Measurements from ENCODE around the gene LRP8. TPM values are rescaled to one million over a fixed set of nuclear protein-coding genes. Genes with fewer than 3 reads are reported as not detected.

LRP8 gene
- polyA plus RNA-seq, 1 of the 3 experiments (the other 2 are of a cell fraction), result 19.9 TPM

- no peak overlapping the region for H3K9ac ChIP-seq
- no peaks in the 10 kb centered on the region for H3K9me2 ChIP-seq
- H3K27ac ChIP-seq (ENCODE audit: low read depth in 2 of 2, low read length in 1 of 2), result no peak overlapping the region
- ChIA-PET CTCF (interaction anchor here (1.5 kb wide), 1 partner anchor 53 kb away, joined by 6 read pairs; no protein-coding TSS in a partner anchor), POLR2A (no interaction called here)
- no peak overlapping the region for H3K4me3 ChIP-seq (ENCODE audit: low read depth in 2 of 2, low read length in 1 of 2)
- H4K20me1 ChIP-seq (ENCODE audit: insufficient read depth), result no peaks in the 10 kb centered on the region
- H3K27me3 ChIP-seq (ENCODE audit: insufficient read depth), result no peaks in the 10 kb centered on the region
- no peaks in the 10 kb centered on the region for H3K36me3 ChIP-seq (replicated peaks in 1 of 2; ENCODE audit: control insufficient read depth in 1 of 2, insufficient read depth in 2 of 2, low read length in 1 of 2)
- no peaks in the 10 kb centered on the region for H3K79me2 ChIP-seq (ENCODE audit: insufficient read depth)
- H3F3A ChIP-seq (replicated peaks; ENCODE audit: insufficient read depth), result no peaks in the 10 kb centered on the region
- TF ChIP-seq TAF1 (IDR thresholded peaks at IDR 0.05; ENCODE audit: borderline replicate concordance, low read depth, low read length), result no peak
- no peak for TF ChIP-seq SMC3 (IDR thresholded peaks at IDR 0.05; ENCODE audit: low read depth, low read length)
- TF ChIP-seq SIN3A (IDR thresholded peaks at IDR 0.05; ENCODE audit: borderline replicate concordance, low read depth, low read length), result no peak
- no peak for TF ChIP-seq RCOR1 (IDR thresholded peaks at IDR 0.05; ENCODE audit: low read length)
- no peak for TF ChIP-seq EP300 (IDR thresholded peaks at IDR 0.05; ENCODE audit: borderline replicate concordance in 1 of 2, low read depth in 1 of 2, low read length in 1 of 2)
- TF ChIP-seq RAD21 (IDR thresholded peaks at IDR 0.05; ENCODE audit: low read length), result no peak
- no peak for TF ChIP-seq CTCF (IDR thresholded peaks at IDR 0.05)
- TF ChIP-seq RFX5 (IDR thresholded peaks at IDR 0.05; ENCODE audit: low read length), result no peak
- no peak for TF ChIP-seq YY1 (IDR thresholded peaks at IDR 0.05; ENCODE audit: low read depth)
- TF ChIP-seq ZBTB33 (IDR thresholded peaks at IDR 0.05; ENCODE audit: borderline replicate concordance, low read depth), result no peak
- TF ChIP-seq NRF1 (IDR thresholded peaks at IDR 0.05; ENCODE audit: low read depth, low read length), result no peak
- no peak for TF ChIP-seq MAX (IDR thresholded peaks at IDR 0.05; ENCODE audit: low read depth)
- TF ChIP-seq FOXM1 (IDR thresholded peaks at IDR 0.05; ENCODE audit: low read depth), result no peak
- TF ChIP-seq RXRA (IDR thresholded peaks at IDR 0.05; ENCODE audit: borderline replicate concordance, low read depth), result no peak
- no peak for TF ChIP-seq USF1 (IDR thresholded peaks at IDR 0.05; ENCODE audit: borderline replicate concordance, low read depth)
- TF ChIP-seq TCF12 (IDR thresholded peaks at IDR 0.05), result no peak
- no peak for TF ChIP-seq FOSL2 (IDR thresholded peaks at IDR 0.05; ENCODE audit: borderline replicate concordance, low read depth)
- no peak for TF ChIP-seq CHD2 (IDR thresholded peaks at IDR 0.05; ENCODE audit: low read length, partially characterized antibody)
- no peak for TF ChIP-seq JUND (IDR thresholded peaks at IDR 0.05)
- TF ChIP-seq GABPA (IDR thresholded peaks at IDR 0.05; ENCODE audit: low read depth), result no peak
- DNase-seq, result no peak
- H2AFZ ChIP-seq (ENCODE audit: low read depth), result no peak overlapping the region
- H3K4me2 ChIP-seq, result no peak overlapping the region
- WGBS (ENCODE audit: low lambda C conversion rate), result 75% methylated on average over 8 of the region's 8 CpGs
- H3K4me1 ChIP-seq (ENCODE audit: control insufficient read depth in 1 of 2, insufficient read depth in 2 of 2, low read depth in 1 of 2, low read length in 1 of 2), result no peaks in the 10 kb centered on the region
- no peaks in the 10 kb centered on the region for H3K9me3 ChIP-seq
Observed at GRCh38 chr1:53339736-53340635, 12.1 kb upstream of the LRP8 start.

All from SK-N-SH (cell line).